K562 (cell line): ENCODE measurements around the gene ECI2. TPM values are rescaled to one million over a fixed set of nuclear protein-coding genes. Genes with fewer than 3 reads are reported as not detected.

Experiments used
- CBFA2T3 ChIP-seq: fragments of 450-650 bp; IDR thresholded peaks from 2 replicates; pipeline ENCODE4 v1.6.1; 2017
- CHD2 ChIP-seq: IDR thresholded peaks from 2 replicates; pipeline ENCODE4 v1.6.1; 2011; ENCODE audit warnings: low read depth, low read length
- CSDE1 ChIP-seq, 2 experiments: fragments of 450-650 bp; IDR thresholded peaks; 2 replicates each; pipeline ENCODE4 v1.6.1; 2016; ENCODE audit warnings: mild to moderate bottlenecking in 1 of 2
- ERF ChIP-seq: fragments of 450-650 bp; formaldehyde crosslinking; IDR thresholded peaks from 2 replicates; pipeline ENCODE4 v1.4.0; 2020; ENCODE audit warnings: mild to moderate bottlenecking, mixed read lengths
- NCOA2 ChIP-seq, 2 experiments: fragments of 450-650 bp; IDR thresholded peaks; 2 replicates each; pipeline ENCODE4 v1.6.1; 2018; ENCODE audit warnings: mild to moderate bottlenecking in 2 of 2, moderate library complexity in 1 of 2; ENCODE audit not compliant: partially characterized antibody in 2 of 2
- NFIX ChIP-seq: fragments of 250-450 bp; sonication (Bioruptor Pico); IDR thresholded peaks from 2 replicates; pipeline ENCODE4 v1.4.0; 2020; ENCODE audit warnings: low read depth, mild to moderate bottlenecking, moderate library complexity
- NR2F6 ChIP-seq: fragments of 450-650 bp; formaldehyde crosslinking; IDR thresholded peaks from 2 replicates; pipeline ENCODE4 v1.4.0; 2020; ENCODE audit warnings: mild to moderate bottlenecking
- POLR2G ChIP-seq: fragments of 200-400 bp; formaldehyde crosslinking; IDR thresholded peaks from 2 replicates; pipeline ENCODE4 v1.6.1; 2017; ENCODE audit warnings: low read depth, mild to moderate bottlenecking, antibody characterized with exemption, low read length, moderate library complexity
- POU5F1 ChIP-seq: fragments of 150-350 bp; IDR thresholded peaks from 2 replicates; pipeline ENCODE4 v1.6.1; 2014; ENCODE audit warnings: borderline replicate concordance, low read length, low read depth, mild to moderate bottlenecking; ENCODE audit not compliant: partially characterized antibody
- RBBP5 ChIP-seq: fragments of 200-600 bp; sonication (generic); IDR thresholded peaks from 2 replicates; pipeline ENCODE4 v1.6.1; 2012; ENCODE audit warnings: borderline replicate concordance, mild to moderate bottlenecking, low read length, control low read depth, inconsistent platforms; ENCODE audit not compliant: insufficient read depth, poor library complexity, severe bottlenecking
- RUNX1 ChIP-seq: sonication (generic); IDR thresholded peaks from 2 replicates; pipeline ENCODE4 v1.6.1; 2016; ENCODE audit warnings: antibody characterized with exemption, low read depth
- SLC30A9 ChIP-seq: fragments of 250-450 bp; sonication (Bioruptor Pico); IDR thresholded peaks from 2 replicates; pipeline ENCODE4 v1.8.0; 2022; ENCODE audit warnings: mild to moderate bottlenecking, moderate library complexity
- SP1 ChIP-seq: sonication (generic); formaldehyde crosslinking; IDR thresholded peaks from 2 replicates; pipeline ENCODE4 v1.8.1; 2022; ENCODE audit warnings: mild to moderate bottlenecking, missing genetic modification reagents
- TBP ChIP-seq: optimal IDR thresholded peaks from 2 replicates; pipeline ENCODE3; 2011; ENCODE audit warnings: low read depth, low read length, improper control_type of control experiment
- TOE1 ChIP-seq, 2 experiments: fragments of 450-650 bp in 1 of 2; sonication (generic) in 1 of 2; formaldehyde crosslinking in 1 of 2; IDR thresholded peaks; 2 replicates each; pipeline versions ENCODE4 v1.7.1 to v1.8.0; 2016 to 2022; ENCODE audit warnings: borderline replicate concordance in 2 of 2, mild to moderate bottlenecking in 2 of 2, antibody characterized with exemption in 1 of 2, inconsistent platforms in 1 of 2, low read depth in 1 of 2, missing genetic modification reagents in 1 of 2, moderate library complexity in 1 of 2
- TRIM28 ChIP-seq: fragments of 450-650 bp; IDR thresholded peaks from 2 replicates; pipeline ENCODE4 v1.6.1; 2017
- ZFP1 ChIP-seq: fragments of 450-650 bp; formaldehyde crosslinking; IDR thresholded peaks from 2 replicates; pipeline ENCODE4 v1.4.0; 2020; ENCODE audit warnings: mild to moderate bottlenecking, mixed read lengths
- ZFX ChIP-seq: sonication (generic); formaldehyde crosslinking; IDR thresholded peaks from 2 replicates; pipeline ENCODE4 v1.8.0; 2022; ENCODE audit warnings: mild to moderate bottlenecking, missing genetic modification reagents, moderate library complexity
- polyA plus RNA-seq, 8 experiments: library from polyadenylated mRNA; depleted of rRNA in 4 of 8; stranded (reverse) in 5 of 8; unstranded in 3 of 8; fragments of >200 nt; fragmentation: Nextera tagmentation in 2 of 8; fragmentation: Illumina TruSeq in 1 of 8; extraction: Ambion mirVana in 2 of 8; extraction: Trizol in 1 of 8; gene quantifications; 2 replicates each; pipeline versions ENCODE4 v1.2.1 to v1.2.3, GENCODE V29; 2011 to 2014; ENCODE audit warnings: inconsistent platforms in 1 of 8, missing spikeins in 1 of 8
- total RNA-seq, 7 experiments: library from RNA; depleted of rRNA in 6 of 7; stranded (reverse); fragments of >200 nt in 6 of 7; fragmentation: Illumina TruSeq in 2 of 7; extraction: Trizol in 2 of 7; gene quantifications; 2 replicates each; pipeline versions ENCODE4 v1.2.1 to v1.2.3, GENCODE V29; 2011 to 2021; ENCODE audit warnings: low replicate concordance in 1 of 7
- TF ChIP-seq, protein P1 (sequence below): fragments of 450-650 bp; formaldehyde crosslinking; IDR thresholded peaks from 2 replicates; pipeline ENCODE4 v1.4.0; 2022; ENCODE audit warnings: mild to moderate bottlenecking, moderate library complexity
- TF ChIP-seq, protein P2 (sequence below): sonication (generic); formaldehyde crosslinking; IDR thresholded peaks from 2 replicates; pipeline ENCODE4 v1.8.1; 2023; ENCODE audit warnings: mild to moderate bottlenecking, missing genetic modification reagents
- TF ChIP-seq, protein P3 (sequence below): fragments of 450-650 bp; IDR thresholded peaks from 2 replicates; pipeline ENCODE4 v1.6.1; 2017; ENCODE audit warnings: antibody characterized with exemption
- TF ChIP-seq, protein P4 (sequence below): fragments of 450-650 bp; IDR thresholded peaks from 2 replicates; pipeline ENCODE4 v1.6.1; 2016; ENCODE audit warnings: antibody characterized with exemption

The ECI2 gene
- total and polyA plus RNA-seq, 9 of the 15 experiments (the other 6 are each of a cell fraction or from before 2014, with no cell fraction given), result 80.7 to 377 (median 142) TPM

DNA sequence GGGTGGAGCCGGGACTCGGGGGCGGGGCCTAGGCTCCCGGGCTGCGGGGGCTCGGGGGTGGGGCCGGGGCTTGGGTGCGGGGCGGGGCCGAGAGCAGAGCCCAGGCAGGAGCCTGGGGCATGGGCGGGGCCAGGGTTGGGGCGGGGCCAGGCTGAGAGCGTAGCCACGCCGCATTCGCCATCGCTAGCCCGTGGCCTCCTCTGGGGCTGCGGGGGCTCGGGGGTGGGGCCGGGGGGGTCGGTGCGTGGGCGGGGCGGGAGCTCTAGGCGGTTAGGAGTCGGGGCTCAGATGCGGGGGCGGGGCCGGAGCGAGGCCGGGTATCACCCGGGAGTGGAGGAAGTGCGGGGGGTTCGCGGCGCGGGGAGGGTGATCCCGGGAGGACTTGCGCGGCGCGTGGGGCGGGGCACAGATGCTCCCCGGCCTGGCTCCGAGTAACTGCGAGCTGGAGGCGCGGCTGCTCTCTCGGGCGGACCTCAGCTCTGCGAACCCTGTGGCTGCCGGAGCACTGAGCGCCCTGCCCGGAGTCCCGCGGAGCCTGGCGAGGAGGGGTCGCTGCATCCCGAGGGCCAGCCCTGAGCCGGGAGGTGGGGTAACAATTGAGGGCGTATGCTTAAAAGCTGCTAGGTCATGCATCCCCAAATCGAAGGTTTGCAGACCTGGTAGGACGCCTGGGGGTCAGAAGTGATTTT lies 434 bp upstream of the ECI2 start (continued):
- TF ChIP-seq, protein P1, sequence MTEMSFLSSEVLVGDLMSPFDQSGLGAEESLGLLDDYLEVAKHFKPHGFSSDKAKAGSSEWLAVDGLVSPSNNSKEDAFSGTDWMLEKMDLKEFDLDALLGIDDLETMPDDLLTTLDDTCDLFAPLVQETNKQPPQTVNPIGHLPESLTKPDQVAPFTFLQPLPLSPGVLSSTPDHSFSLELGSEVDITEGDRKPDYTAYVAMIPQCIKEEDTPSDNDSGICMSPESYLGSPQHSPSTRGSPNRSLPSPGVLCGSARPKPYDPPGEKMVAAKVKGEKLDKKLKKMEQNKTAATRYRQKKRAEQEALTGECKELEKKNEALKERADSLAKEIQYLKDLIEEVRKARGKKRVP (CRISPR knock-in tag), result no peak
- TF ChIP-seq TBP (peak; percentile 48), POLR2G (peak; percentile 74), POU5F1 (no peak), TRIM28 (peak; percentile 64; the same call in 1 of the 2 replicates), ZFX (CRISPR knock-in tag) (no peak; the same call in 1 of the 2 replicates), ERF (CRISPR knock-in tag) (peak; percentile 92), TOE1 (IDR thresholded peaks at IDR 0.05; ENCODE audit: borderline replicate concordance) (0 out of 2 replicates have a peak, but pooled peaks have one; percentile 46), TOE1 (CRISPR knock-in tag; IDR thresholded peaks at IDR 0.05; ENCODE audit: borderline replicate concordance, low read depth) (no peak), SP1 (CRISPR knock-in tag) (peak; percentile 75; the same call in 1 of the 2 replicates), NCOA2 (IDR thresholded peaks at IDR 0.05; ENCODE audit: partially characterized antibody in 2 of 2) (no peak), SLC30A9 (CRISPR knock-in tag) (no peak), CHD2 (no peak), NR2F6 (CRISPR knock-in tag) (no peak), ZFP1 (CRISPR knock-in tag) (0 out of 2 replicates have a peak, but pooled peaks have one; percentile 30), NFIX (CRISPR knock-in tag) (no peak), RUNX1 (peak; percentile 61; the same call in 1 of the 2 replicates), CSDE1 (IDR thresholded peaks at IDR 0.05) (no peak), CBFA2T3 (peak; percentile 21), RBBP5 (no peak)
- TF ChIP-seq, protein P2, sequence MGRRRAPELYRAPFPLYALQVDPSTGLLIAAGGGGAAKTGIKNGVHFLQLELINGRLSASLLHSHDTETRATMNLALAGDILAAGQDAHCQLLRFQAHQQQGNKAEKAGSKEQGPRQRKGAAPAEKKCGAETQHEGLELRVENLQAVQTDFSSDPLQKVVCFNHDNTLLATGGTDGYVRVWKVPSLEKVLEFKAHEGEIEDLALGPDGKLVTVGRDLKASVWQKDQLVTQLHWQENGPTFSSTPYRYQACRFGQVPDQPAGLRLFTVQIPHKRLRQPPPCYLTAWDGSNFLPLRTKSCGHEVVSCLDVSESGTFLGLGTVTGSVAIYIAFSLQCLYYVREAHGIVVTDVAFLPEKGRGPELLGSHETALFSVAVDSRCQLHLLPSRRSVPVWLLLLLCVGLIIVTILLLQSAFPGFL (CRISPR knock-in tag), result no peak
- TF ChIP-seq, protein P3, sequence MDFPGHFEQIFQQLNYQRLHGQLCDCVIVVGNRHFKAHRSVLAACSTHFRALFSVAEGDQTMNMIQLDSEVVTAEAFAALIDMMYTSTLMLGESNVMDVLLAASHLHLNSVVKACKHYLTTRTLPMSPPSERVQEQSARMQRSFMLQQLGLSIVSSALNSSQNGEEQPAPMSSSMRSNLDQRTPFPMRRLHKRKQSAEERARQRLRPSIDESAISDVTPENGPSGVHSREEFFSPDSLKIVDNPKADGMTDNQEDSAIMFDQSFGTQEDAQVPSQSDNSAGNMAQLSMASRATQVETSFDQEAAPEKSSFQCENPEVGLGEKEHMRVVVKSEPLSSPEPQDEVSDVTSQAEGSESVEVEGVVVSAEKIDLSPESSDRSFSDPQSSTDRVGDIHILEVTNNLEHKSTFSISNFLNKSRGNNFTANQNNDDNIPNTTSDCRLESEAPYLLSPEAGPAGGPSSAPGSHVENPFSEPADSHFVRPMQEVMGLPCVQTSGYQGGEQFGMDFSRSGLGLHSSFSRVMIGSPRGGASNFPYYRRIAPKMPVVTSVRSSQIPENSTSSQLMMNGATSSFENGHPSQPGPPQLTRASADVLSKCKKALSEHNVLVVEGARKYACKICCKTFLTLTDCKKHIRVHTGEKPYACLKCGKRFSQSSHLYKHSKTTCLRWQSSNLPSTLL, result no peak
- TF ChIP-seq, protein P4, sequence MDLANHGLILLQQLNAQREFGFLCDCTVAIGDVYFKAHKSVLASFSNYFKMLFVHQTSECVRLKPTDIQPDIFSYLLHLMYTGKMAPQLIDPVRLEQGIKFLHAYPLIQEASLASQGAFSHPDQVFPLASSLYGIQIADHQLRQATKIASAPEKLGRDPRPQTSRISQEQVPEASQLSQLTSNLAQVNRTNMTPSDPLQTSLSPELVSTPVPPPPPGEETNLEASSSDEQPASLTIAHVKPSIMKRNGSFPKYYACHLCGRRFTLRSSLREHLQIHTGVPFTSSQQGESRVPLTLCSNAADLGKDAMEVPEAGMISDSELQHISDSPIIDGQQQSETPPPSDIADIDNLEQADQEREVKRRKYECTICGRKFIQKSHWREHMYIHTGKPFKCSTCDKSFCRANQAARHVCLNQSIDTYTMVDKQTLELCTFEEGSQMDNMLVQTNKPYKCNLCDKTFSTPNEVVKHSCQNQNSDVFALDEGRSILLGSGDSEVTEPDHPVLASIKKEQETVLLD, result peak; percentile 56; the same call in 1 of the 2 replicates
